Suppressor macrophage (primary cell): ENCODE measurements around the gene ASF1B.

Source experiments
- DNase-seq, 4 experiments: peaks; one replicate each; pipeline ENCODE4 v3.0.0-alpha.2; 2020 to 2022

The ASF1B gene

DNA sequence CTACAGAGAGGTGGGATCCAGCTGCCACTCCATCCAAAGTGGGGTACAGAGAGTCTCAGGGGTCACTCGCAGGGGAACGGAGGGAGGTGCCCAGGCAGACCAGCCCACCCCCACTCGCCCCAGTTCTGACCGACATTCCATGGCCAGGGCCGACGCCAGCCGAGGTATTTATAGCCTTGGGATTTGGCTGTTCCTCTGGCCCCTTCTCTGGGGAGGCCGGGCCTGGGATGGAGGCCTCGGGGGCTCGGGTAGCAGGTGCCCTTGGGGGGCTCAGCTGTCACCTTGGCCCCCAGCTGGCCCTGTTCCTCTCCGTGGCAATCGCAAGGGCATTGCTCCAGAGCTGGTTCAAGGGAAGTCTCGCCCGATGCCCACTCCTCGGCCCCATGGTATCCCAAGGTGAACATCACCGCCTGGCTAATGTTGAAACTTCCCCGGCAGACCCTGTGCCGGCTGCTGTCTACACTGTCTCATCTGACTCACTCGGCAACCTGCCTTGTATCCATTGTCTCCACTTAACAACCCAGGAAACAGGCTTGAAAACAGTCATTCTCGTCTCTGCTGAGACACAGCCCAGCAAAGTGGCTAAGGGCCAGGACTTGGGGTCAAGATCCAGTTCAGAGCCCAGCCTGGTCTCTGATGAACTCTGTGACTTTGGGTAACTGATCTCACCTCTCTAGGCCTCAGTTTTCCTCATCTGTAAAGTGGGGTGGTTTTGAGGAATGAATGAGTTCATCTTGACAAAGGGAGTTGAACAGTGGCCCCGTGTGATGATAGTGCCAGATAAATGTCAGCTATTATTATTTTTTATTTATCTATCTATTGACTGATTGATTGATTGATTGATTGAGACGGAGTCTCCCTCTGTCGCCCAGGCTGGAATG is 28.6 kb downstream of the ASF1B start:
- DNase-seq: no peak

DNA sequence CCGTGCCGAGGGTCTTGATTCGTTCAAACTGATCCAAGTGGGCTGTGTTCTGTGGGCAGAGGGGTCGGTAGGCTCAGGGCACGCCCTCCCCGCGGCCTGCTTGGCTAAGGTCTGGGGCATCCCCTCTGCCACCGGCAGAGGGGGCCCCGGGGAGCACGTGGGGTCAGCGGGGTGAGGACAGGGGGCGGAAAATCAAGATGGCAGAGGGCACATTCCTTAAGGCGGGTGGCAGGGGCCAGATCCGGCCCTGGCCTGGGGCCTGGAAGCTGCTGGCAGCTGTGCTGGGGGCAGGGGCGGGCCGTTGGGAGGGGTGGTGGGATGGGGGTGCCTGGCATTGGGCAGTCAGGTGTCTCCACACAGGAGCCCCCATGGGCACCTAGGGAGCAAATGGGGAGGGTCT is 29.5 kb downstream of the ASF1B start:
- DNase-seq: no peak

DNA sequence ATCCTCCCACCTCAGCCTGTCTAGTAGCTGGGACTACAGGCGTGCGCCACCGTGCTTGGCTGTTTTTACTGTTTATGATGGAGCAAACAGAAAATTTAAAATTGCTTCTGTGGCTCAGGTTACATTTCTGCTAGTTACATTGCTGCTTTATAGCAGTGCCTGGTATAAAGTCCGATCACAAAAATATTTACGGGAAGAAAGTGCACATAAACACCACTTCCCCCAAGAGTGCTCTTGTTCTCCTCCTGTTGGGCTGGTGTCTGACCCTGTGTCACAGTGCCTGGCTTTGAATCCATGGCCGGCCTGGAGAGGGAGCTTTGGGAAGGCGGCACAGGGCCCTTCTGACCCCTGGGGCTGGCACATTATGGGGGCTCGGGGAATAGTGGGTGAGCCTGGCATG is 30.7 kb downstream of the ASF1B start:
- no peak for DNase-seq

DNA sequence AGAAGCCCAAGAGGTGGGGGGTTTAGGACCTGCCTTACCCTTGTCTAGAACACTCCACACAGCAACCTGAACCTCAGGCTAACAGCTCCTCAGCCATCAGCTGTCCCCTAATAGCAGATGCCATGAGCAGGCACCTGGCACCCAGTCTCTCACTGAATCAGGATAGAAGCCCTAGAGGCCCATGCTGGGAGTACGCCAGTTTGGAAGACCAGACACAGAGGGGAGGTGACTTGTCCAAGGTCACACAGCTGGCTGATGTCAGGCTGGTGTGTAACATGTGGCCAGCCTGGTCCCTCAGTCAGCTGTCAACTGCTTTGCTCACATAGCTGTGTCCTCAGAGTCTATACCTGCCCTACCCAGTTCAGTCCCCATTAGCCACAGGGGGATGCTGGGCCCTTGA is 33.1 kb downstream of the ASF1B start:
- no peak for DNase-seq

DNA sequence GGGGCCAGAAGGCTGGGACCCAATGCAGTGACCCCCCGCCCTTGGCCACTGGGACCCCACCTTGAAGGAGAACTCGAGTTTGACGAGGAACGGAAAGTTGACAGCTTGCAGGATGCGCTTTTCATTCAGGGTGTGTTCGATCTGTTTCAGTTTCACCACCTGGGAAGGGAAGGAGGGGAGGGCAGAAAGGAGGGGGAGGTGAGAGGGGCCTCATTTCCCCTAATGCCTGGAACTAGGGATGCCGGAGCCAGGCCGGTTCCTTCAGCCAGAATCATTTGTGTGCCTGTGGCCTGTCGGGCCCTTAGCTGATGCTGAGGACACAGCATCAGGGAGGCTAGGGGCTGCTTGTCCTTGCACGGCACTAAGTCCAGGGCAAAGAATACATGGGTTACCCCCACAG is 33.6 kb downstream of the ASF1B start:
- no peak for DNase-seq

DNA sequence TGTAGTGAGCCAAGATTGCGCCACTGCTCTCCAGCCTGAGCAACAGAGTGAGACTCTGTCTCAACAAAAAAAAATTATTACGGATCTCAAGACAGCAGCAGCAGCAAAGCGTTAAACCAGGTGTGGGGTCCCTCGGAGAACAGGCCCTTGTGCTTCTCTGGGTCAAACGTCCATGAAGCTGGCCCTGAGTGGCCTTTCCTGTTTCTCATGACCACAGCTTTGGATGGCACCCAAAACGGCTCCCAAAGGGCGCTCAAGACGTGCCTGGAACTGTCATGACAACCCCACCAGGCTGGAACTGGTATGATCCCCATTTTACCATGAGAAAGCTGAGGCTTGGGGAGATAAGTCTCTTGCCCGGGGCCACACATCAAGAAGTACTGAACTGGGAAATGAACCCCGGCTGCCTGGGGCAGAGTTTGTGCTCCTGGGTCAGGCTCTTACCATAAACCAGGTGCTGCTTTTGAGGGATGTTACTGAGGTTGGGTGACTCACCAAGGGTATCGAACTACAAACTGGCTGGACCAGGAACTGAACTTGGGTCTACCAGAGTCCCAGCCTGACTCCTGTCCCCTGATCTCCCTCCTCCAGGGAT is 34.2 kb downstream of the ASF1B start:
- no peak for DNase-seq

DNA sequence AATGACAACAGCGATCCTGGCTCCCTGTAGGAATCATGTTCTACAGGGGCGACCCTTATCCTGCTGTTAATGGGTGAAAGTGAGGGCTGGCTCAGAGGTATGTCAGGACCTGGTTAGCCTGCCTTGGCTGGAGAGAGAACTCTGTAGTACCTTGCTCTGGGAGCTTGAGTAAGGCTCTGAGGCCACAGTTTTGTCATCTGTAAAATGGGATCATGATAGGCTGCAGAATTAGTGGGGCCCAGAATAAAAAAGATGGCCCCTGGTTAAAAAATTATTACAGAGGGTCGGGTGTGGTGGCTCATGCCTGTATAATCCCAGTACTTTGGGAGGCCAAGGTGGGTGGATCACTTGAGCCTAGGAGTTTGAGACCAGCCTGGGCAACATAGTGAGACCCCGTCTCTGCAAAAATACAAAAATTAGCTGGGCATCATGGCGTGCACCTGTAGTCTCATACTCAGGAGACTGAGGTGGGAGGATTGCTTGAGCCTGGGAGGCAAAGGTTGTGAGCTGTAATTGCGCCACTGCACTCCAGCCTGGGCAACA is 35.3 kb downstream of the ASF1B start:
- no peak for DNase-seq

DNA sequence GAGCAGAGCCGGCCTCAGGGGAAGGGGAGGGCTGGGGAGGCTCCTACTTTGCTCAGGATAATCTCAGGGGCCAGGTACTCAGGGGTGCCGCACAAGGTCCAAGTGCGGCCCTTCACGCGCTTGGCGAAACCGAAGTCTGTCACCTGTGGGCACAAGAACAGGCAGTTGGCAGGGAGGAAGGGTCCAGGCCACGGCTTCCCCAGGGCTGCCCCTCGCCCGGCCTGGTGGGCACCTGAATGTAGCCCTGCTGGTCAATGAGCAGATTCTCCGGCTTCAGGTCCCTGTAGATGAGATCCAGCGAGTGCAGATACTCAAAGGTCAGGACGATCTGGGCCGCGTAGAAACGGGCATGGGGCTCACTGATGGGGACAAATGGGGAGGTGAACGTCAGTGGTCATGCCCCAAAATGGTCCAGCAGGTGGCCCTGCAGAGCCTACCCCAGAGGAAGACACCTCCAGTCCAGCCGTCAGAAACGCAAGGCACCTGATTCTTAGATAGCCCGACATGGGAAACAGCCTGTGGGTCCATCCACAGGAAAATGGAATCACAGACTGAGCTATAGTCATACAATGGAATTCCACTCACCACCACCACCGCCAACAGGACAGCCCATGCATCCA is 38.7 kb downstream of the ASF1B start:
- no peak for DNase-seq

DNA sequence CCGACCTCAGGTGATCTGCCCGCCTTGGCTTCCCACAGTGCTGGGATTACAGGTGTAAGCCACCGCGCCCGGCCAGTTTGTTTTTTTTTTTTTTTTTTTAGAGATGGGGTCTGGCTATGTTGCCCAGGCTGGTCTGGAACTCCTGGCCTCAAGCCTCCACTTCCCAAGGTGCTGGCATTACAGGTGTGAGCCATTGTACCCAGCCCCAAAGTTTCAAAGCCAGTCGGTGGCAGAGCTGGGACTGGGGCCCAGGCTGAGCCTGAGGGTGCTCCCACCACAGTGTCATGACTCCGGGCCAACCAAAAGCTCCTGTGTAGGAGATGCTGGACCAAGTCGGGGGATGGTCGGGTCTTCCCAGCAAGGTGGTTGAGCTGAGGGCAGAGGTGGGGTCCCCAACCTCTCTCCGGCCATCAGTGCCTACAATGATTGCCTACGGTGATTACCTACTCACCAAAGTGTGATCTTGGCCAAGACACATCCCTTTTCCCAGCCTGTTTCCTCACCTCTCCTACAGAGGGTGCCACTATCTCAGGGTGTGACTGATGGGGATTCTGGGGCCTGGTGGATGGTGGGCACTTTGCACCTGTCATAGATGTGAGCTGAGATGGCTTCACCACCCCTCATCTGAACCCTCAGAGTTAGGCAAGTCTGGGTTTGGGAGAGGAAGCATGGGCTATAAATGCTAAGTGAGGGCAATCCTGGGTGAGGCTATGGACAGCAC is 40.0 kb downstream of the ASF1B start:
- no peak for DNase-seq

DNA sequence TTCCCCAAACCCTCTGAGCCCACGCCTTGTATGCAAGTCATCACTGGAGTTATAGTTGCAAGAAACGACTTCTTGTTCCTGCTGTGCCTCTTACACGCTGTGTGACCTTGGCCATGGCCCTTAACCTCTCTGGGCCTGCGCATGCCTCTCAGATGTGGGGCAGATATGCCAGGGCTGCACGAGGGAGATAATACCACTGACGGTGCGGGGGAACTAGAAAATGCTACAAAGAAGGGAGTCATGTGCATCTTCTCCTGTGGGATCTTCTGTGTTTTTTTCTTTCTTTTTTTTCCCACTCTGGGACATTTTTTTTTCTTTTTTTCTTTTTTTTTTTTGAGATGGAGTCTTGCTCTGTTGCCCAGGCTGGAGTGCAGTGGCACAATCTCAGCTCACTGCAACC is 41.5 kb downstream of the ASF1B start:
- no peak for DNase-seq

DNA sequence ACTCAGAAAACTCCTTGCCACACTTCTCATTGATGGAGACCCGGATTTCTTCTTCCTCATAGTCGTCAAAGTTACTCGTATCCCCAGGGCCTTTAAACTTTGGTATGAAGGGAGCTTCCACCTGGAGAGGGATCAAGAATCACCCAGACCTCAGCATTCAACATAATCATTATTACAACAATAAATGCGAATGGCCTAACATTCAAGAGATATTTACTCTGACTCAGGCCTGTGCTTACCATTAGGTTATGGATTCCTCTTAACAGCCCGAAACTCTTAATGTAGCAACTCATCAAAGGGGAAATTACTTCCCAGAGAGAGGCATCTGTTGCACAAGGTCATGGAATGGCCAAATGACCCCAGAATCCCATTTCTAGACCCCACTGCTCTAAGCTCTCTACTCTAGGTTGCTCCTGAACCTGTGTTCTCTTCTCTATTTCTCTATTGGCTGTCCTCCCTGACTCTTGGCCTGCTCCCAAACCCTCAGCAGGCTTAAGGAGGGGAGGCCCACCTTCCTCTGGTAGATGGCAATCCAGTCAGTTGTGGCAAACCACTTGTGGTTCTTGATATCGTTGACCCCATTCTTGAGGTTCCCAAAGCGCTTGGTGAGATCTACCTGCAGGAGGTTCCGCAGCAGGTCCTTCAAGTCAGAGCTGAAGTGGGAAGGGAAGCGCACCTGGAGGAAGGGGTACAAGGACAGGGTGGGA is 43.1 kb downstream of the ASF1B start:
- DNase-seq: no peak

DNA sequence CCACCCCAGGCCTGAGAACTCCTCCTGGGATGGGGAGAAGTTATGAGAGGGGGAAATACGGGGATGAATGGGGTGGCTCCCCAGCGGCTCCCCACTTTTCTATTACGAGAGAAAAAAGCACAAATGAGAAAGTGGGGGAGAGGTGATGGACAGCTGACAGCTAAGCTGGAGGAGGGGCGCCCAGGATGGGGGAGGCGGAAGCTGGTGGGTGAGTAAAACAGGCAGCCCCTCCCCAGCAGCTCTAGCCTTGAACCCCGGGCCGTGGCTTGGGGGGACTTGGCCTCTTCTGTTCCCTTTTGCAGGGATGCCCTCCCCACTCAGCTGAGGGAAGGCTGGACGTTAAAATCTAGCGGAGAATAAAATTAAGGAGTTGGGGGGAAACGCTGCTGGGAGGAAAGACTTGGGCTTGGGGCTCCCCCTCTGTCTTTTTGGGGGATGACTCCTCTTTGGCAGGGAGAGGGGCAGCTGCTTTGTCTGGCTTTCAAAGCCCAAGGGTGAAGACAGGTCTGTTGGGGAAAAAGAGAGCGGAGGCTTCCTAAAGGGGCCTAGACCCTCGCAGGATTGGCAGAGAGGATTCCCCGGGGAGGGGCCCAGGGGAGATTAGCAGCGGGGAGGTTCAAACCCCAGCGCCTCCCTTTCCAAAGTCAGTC is 44.5 kb downstream of the ASF1B start:
- DNase-seq: no peak

DNA sequence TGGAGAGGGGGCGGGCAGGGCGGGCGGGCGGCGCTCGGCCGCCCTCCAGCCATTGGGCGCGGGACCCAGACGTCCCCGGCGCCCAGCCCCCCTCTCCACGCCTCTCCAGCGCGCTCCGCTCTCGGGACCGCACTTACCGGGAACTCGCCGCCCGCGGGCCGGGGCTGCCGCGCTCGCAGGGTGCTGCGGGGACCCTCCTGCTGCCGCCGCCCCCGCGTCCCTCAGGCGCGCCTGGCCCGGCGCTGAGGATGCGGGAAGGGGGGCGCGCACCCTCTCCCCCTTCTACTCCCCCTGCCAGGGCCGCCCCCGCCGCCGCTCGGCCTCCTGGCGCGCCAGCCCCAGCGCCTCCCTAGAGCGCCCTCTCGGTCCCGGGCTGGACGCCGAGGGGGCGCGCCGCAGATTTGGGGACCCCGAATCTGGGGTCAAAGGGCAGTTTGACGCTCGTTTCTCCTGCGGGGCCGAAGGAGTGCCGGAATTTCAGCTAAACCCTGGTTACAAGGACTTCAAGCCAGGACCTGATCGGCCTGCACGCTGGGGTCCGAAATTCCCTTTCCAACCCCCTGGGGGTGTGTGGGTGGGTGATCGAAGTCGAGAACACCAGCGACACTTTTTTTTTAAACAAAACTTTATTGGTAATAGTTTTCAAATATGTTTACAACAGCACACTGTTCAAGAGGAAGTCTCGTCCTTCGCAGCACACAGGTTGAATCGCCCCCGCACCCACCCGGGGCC is 45.1 kb downstream of the ASF1B start:
- peak; percentile 57 to 82 (median 78) for DNase-seq

DNA sequence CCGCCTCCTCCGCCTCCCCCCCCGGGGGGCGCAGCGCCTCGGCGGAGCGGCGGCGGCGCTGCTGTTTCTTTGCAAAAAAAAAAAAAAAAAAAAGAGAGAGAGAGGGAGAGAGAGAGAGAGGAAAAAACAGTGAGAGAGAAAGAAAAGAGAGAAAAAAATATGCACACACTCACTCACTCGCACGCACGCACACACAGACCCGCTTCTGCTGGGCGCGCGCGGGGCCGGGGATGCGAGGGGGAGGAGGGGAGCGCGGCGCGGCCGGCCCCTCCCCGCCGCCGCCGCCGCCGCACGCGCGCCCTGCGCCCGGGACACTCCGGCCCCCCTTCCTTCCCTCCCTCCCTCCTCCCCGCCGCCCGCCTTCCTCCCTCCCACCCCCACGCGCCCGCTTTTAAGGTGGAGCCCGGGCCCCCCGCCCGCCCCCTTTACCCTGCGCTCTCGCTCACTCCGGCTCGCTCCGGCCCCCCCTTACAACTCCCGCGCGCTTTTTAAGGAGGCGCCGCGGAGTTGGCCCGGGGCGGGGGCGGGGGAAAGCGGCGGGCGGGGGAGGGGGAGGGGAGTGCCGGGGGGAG is 45.8 kb downstream of the ASF1B start, which contains the start of gene SAMD1:
SAMD1 (minus strand) TSS at position 243 of the 572 bp plus-strand sequence.
- DNase-seq: peak; percentile 68 to 93 (median 82)

DNA sequence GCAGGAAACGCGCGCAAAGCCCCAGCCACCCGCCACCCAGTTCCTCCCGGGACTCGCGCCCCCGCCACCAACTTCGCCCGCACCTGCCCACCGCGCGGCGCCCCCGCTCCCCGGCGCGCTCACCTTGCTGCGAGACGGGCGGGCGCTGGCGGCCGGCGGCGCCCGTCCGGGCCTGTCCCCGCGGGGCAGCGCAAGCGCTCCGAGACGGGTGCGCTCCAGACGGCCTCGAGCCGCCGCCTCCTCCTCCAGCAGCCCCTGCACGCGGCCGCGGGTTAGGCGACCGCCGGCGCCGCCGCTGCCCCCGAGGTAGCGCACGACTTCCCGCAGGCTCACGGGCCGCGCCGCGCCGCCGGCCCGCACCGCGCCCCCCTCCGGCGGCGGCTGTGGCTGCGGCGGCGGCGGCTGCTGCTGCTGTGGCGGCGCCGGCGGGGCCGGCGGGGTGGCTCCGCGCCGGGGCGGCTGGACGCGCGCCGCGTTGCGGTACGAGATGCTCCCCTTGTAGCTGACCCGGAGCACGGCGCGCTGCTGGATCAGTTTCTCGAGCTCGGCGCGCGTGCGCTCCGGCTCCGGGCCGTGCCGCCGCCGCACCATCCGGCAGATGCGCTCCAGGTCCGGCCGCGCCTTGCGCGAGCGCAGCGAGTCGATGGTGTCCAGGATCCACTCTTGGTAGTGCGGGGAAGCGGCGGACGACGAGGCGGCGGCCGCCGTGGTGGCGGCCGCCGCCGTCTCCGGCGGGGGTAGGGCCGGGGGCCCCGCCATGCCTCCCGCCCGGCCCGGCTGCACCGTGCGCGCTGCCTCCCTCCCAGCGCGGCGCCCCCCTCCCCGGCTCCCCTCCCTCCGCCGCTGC is 46.5 kb downstream of the ASF1B start:
- DNase-seq: peak; percentile 63 to 84 (median 74)

DNA sequence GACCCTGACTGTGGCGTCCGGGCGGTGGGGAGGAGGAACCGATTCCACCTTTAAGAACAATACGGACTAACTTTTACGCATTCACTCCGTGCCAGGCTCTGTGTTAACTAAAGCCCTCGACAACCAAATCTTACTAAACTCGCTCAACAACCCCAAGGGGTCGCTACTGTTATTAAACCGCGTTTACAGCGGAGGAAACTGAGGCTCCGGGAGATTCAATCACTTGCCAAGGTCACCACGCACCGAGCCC is 47.1 kb downstream of the ASF1B start:
- DNase-seq: peak in 1 of 4 experiments; percentile 23

DNA sequence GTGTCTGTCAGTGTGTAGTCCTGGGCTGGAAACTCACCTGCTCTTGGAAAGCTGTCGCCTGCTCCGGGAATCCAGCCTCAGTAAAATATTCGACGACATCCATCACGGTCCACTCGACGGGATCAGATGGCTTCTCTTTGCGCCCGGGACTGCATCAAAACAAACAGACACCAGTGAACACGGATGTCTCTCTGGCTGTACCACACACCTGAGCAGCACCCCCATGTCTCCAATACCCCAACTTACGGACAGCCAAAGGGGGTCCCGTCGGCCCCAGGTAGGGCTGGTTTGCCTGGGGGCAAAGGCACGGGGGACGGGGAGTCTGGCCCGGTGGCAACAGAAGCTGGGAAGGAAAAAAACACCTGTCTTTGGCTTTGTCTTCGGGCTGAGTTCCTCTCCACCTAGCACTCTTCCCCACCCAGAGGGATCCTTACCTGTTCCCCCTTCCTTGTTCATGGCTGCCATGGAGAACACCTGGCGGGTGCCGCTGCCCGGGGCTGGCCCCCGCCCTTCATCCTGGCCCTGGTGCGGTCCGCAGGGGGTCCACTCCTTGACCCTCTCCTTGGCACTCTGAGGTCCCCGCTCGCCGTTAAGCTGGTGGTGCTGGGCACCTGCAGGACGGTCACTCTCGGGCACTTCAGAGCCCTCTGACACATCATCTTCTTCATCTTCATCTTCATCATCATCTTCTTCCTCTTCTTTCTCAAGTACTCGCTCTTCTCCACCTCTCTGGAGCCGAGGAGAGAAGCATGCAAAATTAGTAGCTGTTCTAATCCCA is 47.6 kb downstream of the ASF1B start:
- DNase-seq: no peak

DNA sequence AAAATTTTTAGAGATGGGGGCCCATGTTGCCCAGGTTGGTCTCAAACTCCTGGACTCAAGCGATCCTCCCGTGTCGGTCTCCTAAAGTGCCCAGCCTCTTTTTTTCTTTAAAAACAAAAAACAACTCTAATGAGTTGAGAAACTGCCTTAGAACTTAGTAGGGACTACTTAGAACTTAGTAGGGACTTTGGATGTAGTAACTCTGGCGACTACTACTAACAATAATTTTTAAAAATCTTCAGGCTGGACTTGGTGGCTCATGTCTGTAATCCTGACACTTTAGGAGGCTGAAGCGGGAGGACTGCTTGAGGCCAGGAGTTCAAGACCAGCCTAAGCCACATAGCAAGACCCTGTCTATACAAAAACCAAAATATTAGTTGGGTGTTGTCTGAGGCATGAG is 50.3 kb downstream of the ASF1B start:
- no peak for DNase-seq
